Measurements from ENCODE around the gene NPAS2.
A peak's percentile ranks its signal among the peaks of the same experiment; 100 is the strongest.

Gene NPAS2

DNA sequence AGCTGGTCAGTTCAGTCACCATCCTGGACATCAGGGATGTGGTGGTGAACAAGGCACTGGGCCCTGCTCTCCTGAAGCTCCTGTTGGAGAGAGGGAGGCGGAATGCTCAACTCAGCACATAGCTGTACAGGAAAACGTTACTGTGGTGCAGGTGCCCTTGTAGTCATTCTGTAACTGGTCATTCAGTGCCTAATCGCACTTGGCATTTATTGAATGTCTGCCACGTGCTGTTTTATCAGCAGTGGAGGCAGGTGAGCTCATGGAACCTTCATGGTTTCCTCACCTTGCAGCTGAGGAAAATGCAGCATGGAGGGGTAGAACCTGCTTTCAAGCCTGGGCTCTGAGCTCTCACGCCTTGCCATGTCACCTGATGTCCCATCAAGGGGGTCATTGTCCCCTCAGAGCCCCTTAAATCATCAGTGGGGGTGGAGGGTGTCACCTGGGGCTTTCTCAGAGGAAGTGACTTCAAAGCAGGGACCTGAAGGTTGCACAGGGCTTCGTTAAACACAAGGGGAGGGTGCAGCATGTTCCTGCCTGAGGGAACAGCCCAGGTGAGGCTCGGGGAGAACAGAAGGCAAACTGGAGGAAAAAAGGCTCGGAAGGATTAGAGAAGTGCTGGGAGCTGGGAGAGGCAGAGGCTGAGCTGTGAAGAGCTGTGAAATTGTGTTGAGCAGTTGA, 126.1 kb downstream of the NPAS2 start:
- no peak for DNase-seq

DNA sequence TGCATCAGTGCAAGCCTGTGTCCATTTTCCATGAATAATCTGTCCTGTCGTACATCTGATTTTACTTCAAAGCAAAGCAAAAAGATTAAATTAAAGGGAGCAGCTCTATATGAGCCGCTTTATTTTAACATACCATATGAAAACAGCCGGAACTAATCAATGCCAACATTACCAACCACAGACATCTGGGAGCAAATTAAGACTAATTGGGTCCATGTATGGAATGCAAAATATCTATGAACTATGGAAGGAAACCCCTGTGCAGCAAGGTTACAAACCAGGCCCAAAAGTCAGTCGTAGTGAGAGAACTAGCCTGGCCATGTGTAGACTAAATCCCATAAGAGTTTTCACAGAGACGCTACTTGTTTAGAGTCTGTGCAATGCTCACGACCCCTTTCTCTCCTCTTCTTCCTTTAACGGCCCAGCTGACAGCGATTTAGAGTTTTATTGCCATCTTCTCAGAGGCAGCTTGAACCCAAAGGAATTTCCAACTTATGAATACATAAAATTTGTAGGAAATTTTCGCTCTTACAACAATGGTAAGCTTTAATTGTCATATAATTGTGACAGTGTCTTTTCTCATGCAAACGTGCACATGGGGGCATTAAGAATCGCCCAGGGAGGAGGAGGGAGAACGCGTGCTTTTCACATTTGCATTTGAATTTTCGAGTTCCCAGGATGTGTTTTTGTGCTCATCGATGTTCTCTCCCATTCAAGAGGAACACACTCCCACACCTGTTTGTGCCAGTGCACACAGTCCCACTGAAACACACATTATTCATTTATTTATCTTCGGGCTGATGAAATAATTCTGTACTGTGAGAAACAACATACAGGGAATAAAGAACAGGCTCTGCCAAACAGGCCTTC, 129.2 kb downstream of the NPAS2 start:
- no peak for DNase-seq

DNA sequence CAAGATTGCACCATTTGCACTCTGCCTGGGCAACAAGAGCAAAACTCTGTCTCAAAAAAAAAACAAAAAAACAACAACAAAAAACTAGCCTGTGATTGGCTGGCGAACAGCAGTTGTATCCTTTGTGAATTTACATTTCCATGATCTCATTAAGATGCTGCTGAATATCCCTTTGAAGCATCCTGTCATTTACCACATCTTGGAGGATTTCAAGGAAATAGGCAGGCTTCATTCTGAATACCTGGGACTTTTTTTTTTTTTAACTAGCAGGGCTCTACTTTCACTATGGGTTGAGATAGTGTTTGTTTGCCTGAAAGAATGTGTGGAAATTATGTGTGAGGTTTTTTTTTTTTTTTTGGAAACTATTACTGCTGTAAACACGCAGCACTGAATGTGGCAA, 132.6 kb downstream of the NPAS2 start:
- DNase-seq = no peak

DNA sequence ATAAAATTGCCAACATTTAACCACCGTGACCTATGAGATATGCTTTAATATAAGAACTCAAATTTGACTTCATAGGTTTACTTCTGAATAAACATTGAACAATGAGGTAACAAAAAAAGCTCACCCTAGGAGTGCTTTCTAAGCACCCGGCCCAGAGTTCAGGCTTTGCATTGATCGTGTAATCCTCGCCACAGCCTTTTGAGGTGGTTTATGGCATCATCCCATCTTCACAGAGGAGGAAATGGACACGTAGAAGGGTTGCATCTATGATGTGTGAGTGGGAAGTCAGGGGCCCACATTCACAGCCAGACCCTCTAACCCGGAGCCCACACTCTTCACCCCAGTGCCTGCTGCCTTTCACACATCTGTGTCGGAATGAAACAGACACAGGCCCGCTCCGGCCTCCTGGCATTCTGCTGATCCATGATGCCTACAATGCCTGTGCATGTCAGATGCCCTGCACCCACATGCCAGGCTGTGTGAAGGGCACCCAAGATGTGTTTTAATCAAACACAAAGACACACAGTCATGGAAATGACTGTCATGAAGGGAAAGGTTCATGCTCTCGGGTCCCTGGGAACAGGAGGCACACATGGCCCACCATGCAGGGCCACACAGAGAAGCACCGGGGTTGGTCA, 133.6 kb downstream of the NPAS2 start:
- DNase-seq = no peak

DNA sequence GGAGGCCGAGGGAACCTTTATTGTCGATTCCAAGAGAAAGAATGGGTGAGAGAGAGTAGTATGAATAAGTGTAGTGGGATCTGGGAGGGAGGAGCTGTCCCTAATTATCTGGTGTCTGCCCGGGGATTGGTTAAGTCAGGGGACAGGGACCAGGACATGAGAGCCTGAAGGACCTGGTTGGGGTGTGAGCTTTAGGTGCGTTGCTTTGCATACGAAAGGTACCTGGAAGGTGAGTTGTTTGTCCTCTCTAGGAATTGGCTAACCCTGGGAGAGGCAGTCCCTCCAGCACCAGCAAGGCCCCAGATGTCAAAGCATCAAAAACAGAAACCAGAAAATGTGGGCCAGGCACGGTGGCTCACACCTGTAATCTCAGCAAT, 134.1 kb downstream of the NPAS2 start:
- no peak for DNase-seq

DNA sequence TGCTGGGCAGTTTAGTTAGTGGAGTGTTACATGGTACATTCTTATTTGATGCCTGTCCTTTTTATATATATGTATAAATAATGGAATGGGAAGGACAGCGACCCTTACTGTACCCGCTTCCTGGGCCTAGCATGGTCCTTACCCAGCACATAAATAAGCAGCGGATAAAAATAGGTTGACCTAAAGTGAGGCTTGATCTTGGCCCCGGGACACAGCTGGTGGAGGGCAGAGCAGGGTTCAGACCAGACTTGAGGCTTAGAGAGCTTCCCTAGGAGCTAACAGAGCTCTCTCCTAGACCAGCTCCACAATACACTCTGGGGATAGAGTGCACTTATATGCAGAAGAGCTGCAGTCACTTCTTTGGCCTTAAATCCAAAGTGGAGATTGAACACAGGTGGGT, 135.3 kb downstream of the NPAS2 start:
- DNase-seq = no peak

DNA sequence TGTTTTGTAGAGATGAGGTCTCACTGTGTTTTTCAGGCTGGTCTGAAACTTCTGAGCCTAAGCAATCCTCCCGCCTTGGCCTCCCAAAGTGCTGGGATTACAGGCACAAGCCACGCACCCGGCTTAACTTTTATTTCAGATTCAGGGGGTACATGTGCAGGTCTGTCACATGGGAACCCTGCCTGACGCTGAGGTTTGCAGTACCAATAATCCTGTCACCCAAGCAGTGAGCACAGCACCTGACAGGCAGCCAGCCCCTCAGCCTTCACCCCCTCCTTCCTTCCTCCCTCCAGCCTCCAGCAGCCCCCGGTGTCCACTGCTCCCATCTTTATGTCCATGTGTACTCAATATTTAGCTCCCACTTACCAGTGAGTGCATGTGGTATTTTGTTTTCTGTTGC, 136.1 kb downstream of the NPAS2 start:
- DNase-seq = no peak

DNA sequence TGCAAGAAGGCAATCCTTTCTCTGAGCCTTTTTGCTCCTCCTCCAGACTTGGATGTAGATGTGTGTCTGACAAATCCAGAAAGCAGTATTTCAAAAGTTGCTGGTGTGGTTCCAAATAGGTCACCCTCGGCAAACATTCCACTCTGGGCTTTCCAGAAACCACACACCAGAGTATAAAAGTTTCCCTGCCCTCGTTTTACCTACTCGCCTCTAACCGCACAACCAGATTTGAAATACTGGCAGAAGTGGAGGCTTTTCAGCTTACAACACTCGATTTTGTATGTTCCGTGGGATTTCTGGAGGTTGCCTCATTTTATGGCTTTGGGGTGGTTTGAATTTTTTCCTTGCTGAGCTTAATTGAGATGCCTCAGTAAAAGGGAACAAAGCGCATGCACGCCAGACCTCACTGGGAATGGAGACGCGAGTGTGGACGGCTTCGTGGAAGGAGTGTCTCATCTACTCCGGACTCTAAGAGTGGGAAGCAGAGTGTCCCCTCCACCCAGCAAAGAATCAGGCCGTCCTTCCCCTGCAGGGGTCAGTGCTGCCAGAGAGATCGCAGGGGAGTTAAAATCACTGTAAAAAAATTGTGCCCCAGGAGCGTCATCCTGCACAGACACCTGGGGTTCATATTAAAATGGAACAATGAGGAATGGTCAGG, 138.2 kb downstream of the NPAS2 start:
- peak; percentile 70 for DNase-seq

DNA sequence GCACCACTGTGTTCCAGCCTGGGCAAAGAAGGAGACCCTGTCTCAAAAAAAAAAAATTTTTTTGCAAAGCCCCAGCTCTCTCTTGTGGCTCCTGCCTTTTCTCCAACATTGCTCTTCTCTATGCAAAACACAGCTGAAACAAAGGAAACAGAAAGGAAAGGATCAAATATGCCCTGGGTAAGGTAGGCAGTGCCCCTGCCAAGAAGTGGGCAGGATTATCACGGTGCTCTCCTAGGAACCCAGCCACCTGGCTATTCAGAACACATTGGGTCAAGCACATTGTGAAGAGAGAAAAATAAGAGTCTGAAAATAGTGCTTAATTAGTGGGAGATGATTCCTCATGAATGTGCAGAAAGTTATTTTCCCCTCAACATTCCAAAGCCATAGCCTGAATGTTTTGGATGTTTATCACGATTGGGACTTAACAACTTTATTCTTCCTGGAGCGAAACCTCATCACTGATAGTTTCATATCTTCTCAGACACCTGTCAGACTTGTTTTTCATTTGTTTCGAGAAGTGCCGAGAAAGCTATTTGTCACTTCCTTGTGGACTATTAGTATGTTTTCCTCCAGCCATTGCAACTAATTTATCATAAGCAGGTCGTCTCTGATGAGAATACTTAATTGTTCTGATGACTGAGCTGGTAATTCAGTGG, 139.4 kb downstream of the NPAS2 start:
- DNase-seq = peak; percentile 66

DNA sequence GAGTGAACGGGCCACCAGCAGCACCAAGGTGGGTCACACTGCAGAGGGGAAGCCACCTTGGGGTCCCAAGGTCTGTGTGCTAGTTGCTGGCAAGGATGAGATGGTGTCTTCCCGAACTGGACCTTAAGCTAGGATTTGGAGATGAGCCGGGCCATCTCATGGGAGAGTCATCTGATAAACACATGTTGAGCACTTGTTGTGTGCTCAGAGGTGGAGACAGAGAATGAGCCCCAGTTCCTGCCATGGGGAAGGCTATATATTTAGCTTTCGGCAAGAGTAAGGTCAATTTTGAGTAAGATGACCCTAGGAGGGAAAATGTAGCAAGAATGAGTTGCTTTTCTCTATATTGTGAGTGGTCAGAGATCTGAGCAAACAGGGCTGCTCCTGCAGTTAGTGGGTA, 140.7 kb downstream of the NPAS2 start:
- DNase-seq = no peak

DNA sequence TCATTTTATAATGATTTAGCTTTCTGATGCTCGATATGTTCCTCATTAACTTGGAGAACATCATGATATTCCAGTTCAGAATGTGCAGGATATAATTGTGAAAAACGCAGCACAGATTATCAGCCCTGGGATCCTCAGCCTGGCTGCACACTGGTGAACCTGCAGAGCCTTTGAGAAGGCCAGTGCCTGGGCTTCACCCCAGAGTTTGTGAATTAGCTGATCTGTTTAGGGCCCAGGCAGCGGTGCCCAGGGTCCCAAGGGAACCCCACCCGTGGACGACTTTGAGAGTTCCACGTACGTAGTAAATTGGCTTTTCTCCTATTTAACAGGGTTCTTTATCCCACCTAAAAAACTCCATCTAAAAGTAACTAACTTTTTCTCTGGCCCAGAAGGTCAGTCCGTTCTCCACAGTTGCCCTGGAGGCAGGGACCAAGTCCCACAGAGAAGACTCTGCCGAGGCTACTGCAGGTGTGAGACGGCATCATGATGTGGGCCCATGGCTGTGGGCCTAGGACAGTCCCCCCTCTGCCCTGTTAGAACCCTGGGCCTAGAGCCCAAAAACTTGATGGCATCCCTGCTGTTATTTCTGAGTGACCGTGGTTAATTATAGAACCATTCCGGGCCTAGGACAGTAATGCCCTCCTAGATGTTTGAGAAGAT, 142.6 kb downstream of the NPAS2 start:
- DNase-seq = no peak

DNA sequence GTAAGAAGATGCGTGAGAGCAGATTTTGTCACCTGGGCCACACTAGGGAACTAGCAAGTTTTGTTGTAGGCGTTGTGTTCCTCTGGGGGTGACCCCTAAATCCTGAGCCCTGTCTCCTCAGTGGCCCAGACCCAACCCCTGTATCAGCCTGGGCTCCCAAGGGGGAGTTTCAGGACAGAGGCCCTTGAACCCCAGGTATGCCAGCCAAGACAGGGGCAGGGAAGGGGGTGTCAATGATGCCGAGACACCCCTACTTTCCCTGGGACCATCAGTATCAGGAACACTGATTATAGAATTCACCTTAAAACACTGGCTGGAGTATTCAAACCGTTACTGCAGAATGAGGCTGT, 143.1 kb downstream of the NPAS2 start:
- no peak for DNase-seq

DNA sequence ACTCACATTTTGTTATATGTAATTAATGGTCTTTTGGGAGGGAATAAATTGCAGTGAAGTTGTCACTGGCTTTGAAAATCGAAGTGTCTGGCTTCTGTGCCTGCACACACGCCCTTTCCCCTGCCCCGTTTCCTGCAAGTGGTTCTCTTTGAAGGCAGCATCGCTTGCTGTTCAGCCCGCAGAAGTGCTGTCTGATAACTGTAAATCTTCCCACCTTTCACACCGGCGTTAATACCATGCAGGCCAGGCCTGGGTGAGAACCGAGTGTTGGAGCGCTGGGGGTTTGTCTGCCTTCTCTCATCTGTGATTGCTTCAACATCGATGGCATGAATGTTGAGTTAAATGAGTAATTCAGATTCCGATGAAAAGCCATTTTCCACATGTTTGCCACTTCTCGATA, 144.3 kb downstream of the NPAS2 start:
- no peak for DNase-seq

DNA sequence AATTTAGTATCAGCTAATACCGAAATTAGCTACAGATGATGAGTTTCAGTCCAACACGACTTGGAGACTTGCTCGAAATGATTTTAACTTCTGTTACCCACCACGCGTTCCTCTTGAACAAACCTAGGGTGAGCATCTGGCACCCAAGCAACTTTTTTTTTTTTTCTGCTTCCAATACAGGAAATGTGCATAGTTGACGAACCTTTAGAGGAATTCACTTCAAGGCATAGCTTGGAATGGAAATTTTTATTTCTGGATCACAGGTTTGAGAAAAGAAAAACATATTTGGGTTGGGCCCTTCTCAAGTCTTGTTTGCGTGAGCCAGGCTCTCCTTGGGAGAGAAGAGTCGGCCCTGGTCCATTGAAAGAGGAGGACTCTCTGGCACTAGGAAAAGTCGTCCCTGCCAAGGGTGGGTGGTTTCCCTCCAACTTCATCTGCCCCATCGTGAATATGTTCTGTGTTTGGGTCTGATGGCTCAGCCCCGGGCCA, 144.8 kb downstream of the NPAS2 start:
- DNase-seq = no peak

DNA sequence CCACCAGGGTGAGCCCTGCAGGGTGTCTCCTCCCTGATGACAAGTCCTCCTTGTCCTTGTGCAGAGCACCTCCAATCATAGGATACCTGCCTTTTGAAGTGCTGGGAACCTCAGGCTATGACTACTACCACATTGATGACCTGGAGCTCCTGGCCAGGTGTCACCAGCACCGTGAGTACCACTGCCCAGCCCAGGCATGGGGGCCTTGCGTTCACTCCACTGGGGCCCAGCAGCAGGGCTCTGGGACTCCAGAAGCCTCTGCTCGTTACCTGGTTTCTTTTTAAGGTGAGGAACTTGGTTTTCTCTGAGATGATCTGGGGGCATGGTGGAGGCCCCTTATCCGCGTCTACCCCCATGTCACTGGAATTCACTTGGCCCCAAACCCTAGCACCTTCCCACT, 145.7 kb downstream of the NPAS2 start:
- no peak for DNase-seq

DNA sequence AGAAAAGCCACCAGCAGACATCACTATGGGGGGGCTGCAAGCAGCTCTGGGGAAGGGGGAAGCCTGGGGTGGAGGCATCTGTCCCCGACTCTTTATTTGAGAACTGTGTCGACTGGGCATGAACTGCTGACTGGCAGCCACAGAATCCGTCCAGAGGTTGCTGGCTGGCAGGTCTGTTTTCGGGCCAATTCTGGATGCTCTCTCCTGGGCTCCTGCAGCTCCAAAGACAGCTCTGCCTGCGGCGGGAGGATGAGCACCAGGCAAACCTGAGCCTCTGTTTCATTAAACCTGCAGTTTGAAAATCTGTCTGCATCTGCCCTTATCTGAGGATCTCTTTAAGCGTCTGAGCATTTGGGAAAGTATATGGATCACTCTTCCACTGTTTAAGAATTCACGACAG, 147.8 kb downstream of the NPAS2 start:
- no peak for DNase-seq

DNA sequence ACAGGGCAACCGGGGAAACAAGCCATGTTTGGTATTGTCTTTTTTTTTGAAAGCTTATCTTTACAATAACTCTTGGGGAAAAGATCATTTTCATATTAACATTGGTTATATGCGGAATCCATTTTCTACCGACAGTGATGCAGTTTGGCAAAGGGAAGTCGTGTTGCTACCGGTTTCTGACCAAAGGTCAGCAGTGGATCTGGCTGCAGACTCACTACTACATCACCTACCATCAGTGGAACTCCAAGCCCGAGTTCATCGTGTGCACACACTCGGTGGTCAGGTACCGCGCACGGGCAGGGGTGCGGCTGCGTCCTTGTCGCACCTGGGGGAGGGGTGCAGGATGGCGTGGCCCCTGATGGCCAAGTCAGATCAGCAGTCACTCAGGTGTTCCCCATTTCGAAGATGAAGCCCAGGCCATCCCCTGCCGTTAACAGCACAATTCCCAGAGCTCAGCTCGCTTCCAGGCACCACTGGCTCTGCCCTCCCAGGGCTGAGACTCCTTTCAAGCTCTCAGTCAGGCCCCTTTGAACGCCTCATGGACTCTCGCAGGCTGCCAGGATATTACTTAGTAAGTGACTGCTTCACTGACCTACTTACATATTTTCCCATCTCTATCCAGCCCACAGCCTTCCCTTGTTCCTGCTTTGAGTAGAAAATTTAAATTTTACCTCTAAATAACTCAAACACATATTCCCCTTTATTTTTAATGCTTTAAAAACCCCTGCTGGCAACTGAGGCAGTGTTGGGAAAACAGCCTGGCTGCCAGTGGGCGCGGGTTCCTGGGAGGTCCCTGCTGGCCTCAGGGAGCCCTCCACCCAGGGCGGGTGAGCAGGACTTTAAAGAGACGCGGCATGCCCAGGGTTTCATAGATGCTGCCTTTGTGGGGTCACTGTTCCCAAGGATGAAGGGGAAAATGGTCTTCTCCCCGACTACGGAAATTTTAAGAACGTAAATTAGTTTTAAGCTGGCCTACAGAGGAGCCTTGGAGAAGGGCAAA, 148.5 kb downstream of the NPAS2 start:
- DNase-seq = no peak

DNA sequence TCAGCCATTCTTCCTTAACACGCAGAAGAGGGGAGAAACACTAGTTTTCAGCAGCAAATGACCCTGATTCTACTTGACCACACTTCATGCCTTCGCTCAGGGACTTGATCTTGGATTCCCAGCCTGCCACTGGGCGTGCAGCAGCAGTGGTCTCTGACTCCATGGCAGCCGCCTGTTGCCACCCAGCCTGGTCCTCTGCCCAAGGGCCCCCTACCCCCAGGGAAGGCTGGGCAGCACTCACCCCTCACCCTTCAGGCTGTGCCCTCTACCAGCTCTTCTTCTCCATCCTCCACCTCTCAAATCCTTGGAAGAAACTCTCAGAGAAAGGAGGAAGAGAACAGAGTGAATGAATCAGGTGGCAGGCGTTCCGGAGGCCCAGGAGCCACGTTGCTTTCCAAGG, 150.1 kb downstream of the NPAS2 start:
- DNase-seq = no peak

DNA sequence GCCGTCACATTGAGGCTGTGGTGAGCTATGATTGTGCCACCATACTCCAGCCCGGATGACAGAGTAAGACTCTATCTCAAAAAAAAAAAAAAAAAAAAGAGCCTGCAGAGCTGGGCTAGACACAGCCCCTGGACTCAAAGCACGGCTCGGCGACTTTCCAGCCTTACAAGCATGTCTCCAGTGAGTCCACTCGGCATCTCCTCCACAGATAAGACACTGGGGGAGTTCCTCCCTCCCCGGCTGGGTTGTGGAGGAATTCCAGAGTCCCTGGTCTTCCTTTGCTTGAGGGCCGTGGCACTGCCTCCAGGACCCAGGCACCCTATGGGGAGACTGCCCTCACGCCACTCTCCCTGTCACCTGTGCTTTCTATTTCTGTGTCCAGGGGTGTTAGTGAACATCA, 151.3 kb downstream of the NPAS2 start:
- DNase-seq = no peak

DNA sequence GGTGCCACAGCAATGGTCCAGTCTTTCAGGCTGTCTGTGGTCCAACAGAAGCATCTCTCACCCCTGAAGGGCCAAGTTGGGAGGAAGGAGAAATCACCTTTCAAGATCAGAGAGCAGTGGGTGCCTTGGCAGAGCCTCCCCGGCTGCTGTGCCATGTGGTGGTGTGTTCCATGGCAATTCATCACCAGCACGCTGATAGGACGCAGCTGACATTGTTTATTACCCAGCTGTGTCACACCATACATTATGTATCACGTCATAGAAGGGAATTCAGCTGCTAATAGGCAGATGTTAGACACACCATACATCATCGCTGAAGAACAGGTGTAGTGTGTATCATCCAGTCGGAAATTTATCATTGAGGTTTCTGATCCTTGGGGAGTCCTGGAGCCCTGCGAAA, 152.5 kb downstream of the NPAS2 start:
- DNase-seq = no peak

Measured in fibroblast of skin of back (primary cell).